H9 (cell line): Measurements from ENCODE around the gene ZNF593. TPM values are rescaled to one million over a fixed set of nuclear protein-coding genes. Genes with fewer than 3 reads are reported as not detected.
A peak's percentile ranks its signal among the peaks of the same experiment; 100 is the strongest.

Source experiments
- DNase-seq: peaks from one replicate; pipeline ENCODE4 v3.0.0-alpha.2; 2017
- H2AFZ ChIP-seq: one replicate; pipeline ENCODE4 v1.6.1; 2013; ENCODE audit warnings: mild to moderate bottlenecking, low read length, control low read depth, moderate library complexity
- H2AK5ac ChIP-seq: 2 replicates; pipeline ENCODE4 v1.6.1; 2013; ENCODE audit warnings: low read length, control low read depth, mixed read lengths; ENCODE audit not compliant: insufficient read length
- H2BK120ac ChIP-seq: one replicate; pipeline ENCODE4 v1.6.1; 2013; ENCODE audit warnings: low read depth, mild to moderate bottlenecking, low read length, control low read depth, inconsistent platforms; ENCODE audit not compliant: poor library complexity, severe bottlenecking
- H2BK12ac ChIP-seq: 2 replicates; pipeline ENCODE4 v1.6.1; 2013; ENCODE audit warnings: low read length, control low read depth, mixed read lengths, low read depth; ENCODE audit not compliant: insufficient read length
- H2BK15ac ChIP-seq: 2 replicates; pipeline ENCODE4 v1.6.1; 2013; ENCODE audit warnings: low read depth, low read length, control low read depth
- H2BK20ac ChIP-seq: one replicate; pipeline ENCODE4 v1.6.1; 2013; ENCODE audit warnings: low read depth, mild to moderate bottlenecking, low read length, control low read depth, inconsistent platforms; ENCODE audit not compliant: poor library complexity, severe bottlenecking
- H2BK5ac ChIP-seq: 2 replicates; pipeline ENCODE4 v1.6.1; 2013; ENCODE audit warnings: low read length, control low read depth, mixed read lengths; ENCODE audit not compliant: insufficient read length
- H3K14ac ChIP-seq: 2 replicates; pipeline ENCODE4 v1.6.1; 2013; ENCODE audit warnings: low read length, control low read depth; ENCODE audit not compliant: insufficient read depth
- H3K18ac ChIP-seq: 2 replicates; pipeline ENCODE4 v1.6.1; 2013; ENCODE audit warnings: low read depth, mild to moderate bottlenecking, mixed read lengths, low read length, control low read depth; ENCODE audit not compliant: insufficient read length
- H3K23ac ChIP-seq: 2 replicates; pipeline ENCODE4 v1.6.1; 2013; ENCODE audit warnings: low read length, control low read depth, mixed read lengths, low read depth; ENCODE audit not compliant: insufficient read length
- H3K23me2 ChIP-seq: 2 replicates; pipeline ENCODE4 v1.6.1; 2013; ENCODE audit warnings: low read depth, mild to moderate bottlenecking, mixed read lengths, low read length, control low read depth; ENCODE audit not compliant: insufficient read length, poor library complexity, severe bottlenecking
- H3K27ac ChIP-seq: 2 replicates; pipeline ENCODE4 v1.5.1; 2013; ENCODE audit warnings: low read length, control low read depth, mixed read lengths, low read depth; ENCODE audit not compliant: insufficient read length
- H3K27me3 ChIP-seq: 2 replicates; pipeline ENCODE4 v1.6.1; 2013; ENCODE audit warnings: low read length, control low read depth, inconsistent platforms; ENCODE audit not compliant: insufficient read depth
- H3K4ac ChIP-seq: 2 replicates; pipeline ENCODE4 v1.6.1; 2013; ENCODE audit warnings: low read depth, mild to moderate bottlenecking, control low read depth, inconsistent platforms, low read length, moderate library complexity
- H3K4me1 ChIP-seq: 2 replicates; pipeline ENCODE4 v1.6.1; 2013; ENCODE audit warnings: low read length, control low read depth, inconsistent platforms; ENCODE audit not compliant: insufficient read depth
- H3K4me2 ChIP-seq: 2 replicates; pipeline ENCODE4 v1.6.1; 2013; ENCODE audit warnings: low read length, control low read depth, mixed read lengths; ENCODE audit not compliant: insufficient read length, insufficient read depth
- H3K56ac ChIP-seq: 2 replicates; pipeline ENCODE4 v1.6.1; 2013; ENCODE audit warnings: low read depth, mild to moderate bottlenecking, mixed read lengths, low read length, control low read depth; ENCODE audit not compliant: insufficient read length
- H3K79me1 ChIP-seq: 2 replicates; pipeline ENCODE4 v1.6.1; 2013; ENCODE audit warnings: low read depth, mild to moderate bottlenecking, moderate library complexity, low read length, control low read depth, inconsistent platforms; ENCODE audit not compliant: insufficient read depth, poor library complexity, severe bottlenecking
- H3K79me2 ChIP-seq: 2 replicates; pipeline ENCODE4 v1.6.1; 2013; ENCODE audit warnings: low read length, control low read depth, inconsistent platforms; ENCODE audit not compliant: insufficient read depth
- H3K9ac ChIP-seq: 2 replicates; pipeline ENCODE4 v1.6.1; 2013; ENCODE audit warnings: low read length, control low read depth, mixed read lengths; ENCODE audit not compliant: insufficient read length; ENCODE audit errors: extremely low read depth
- H3K9me3 ChIP-seq: one replicate; pipeline ENCODE4 v1.6.1; 2013; ENCODE audit warnings: low read depth, low read length, inconsistent platforms; ENCODE audit not compliant: control insufficient read depth
- H3T11ph ChIP-seq: one replicate; pipeline ENCODE4 v1.6.1; 2013; ENCODE audit warnings: mild to moderate bottlenecking, low read length, control low read depth, inconsistent platforms
- H4K20me1 ChIP-seq: one replicate; pipeline ENCODE4 v1.6.1; 2013; ENCODE audit not compliant: control insufficient read depth, insufficient read length, insufficient read depth
- H4K5ac ChIP-seq: 2 replicates; pipeline ENCODE4 v1.6.1; 2013; ENCODE audit warnings: low read depth, mild to moderate bottlenecking, mixed read lengths, low read length, control low read depth; ENCODE audit not compliant: insufficient read length
- H4K8ac ChIP-seq: replicated peaks from 2 replicates; pipeline ENCODE4 v1.6.1; 2013; ENCODE audit warnings: low read length, control low read depth, mixed read lengths, low read depth; ENCODE audit not compliant: insufficient read length
- H4K91ac ChIP-seq: 2 replicates; pipeline ENCODE4 v1.6.1; 2013; ENCODE audit warnings: low read depth, mild to moderate bottlenecking, moderate library complexity, mixed read lengths, low read length, control low read depth; ENCODE audit not compliant: insufficient read length
- H3K27ac Mint-ChIP-seq, 3 experiments: 2 replicates in 2 of 3; 3 replicates in 1 of 3; pipeline ENCODE4 v1.8.0; 2020 to 2021; ENCODE audit warnings: mixed read lengths in 3 of 3, mild to moderate bottlenecking in 1 of 3, moderate library complexity in 1 of 3
- H3K27me3 Mint-ChIP-seq: 2 replicates; pipeline ENCODE4 v1.8.0; 2021; ENCODE audit warnings: low read depth, mild to moderate bottlenecking, moderate library complexity, mixed read lengths
- H3K36me3 Mint-ChIP-seq, 3 experiments: 2 replicates in 2 of 3; 3 replicates in 1 of 3; pipeline ENCODE4 v1.8.0; 2020 to 2021; ENCODE audit warnings: low read depth in 3 of 3, mixed read lengths in 3 of 3; ENCODE audit not compliant: insufficient read depth in 1 of 3
- H3K4me1 Mint-ChIP-seq, 2 experiments: 2 replicates each; pipeline ENCODE4 v1.8.0; 2020; ENCODE audit warnings: mixed read lengths in 2 of 2
- H3K4me3 Mint-ChIP-seq, 2 experiments: 2 replicates in 1 of 2; 3 replicates in 1 of 2; pipeline ENCODE4 v1.8.0; 2020 to 2021; ENCODE audit warnings: mild to moderate bottlenecking in 2 of 2, mixed read lengths in 2 of 2, moderate library complexity in 1 of 2
- H3K9me3 Mint-ChIP-seq, 2 experiments: 2 replicates in 1 of 2; 3 replicates in 1 of 2; pipeline ENCODE4 v1.8.0; 2020; ENCODE audit warnings: mild to moderate bottlenecking in 2 of 2, mixed read lengths in 2 of 2, moderate library complexity in 1 of 2
- WGBS: extraction: QIAGEN DNeasy Blood & Tissue Kit; methylation state at CpG from one replicate; pipeline ENCODE4 v1.1.7; 2013; ENCODE audit warnings: missing lambda C conversion rate, low lambda C conversion rate, mixed read lengths; ENCODE audit not compliant: insufficient read length; ENCODE audit errors: extremely low coverage; 5-methylcytosine and 5-hydroxymethylcytosine counted together
- total RNA-seq: library from RNA; stranded (reverse); gene quantifications from 2 replicates; pipeline ENCODE4 v1.2.1, GENCODE V29; 2021
- TF ChIP-seq, protein P1 (sequence below): fragments of 200-600 bp; sonication (generic); conservative IDR thresholded peaks from 3 replicates; pipeline ENCODE4 v1.8.0; 2021; ENCODE audit warnings: antibody characterized with exemption, mild to moderate bottlenecking

ZNF593 gene
- total RNA-seq, 1 experiment from 2014 or later, result 48.2 TPM

- Histone ChIP-seq H2BK120ac (no peak within 1 kb of the TSS), H2AFZ (no peak within 1 kb of the TSS), H3K18ac (no peak within 1 kb of the TSS), H2BK15ac (no peak within 1 kb of the TSS), H3K9ac (peak within 1 kb of the TSS; percentile 16), H2BK5ac (no peak within 1 kb of the TSS), H3K9me3 (no peaks in the 10 kb centered on the region), H3T11ph (no peak within 1 kb of the TSS), H4K20me1 (no peaks in the 10 kb centered on the region), H4K5ac (no peak within 1 kb of the TSS), H2AK5ac (no peak within 1 kb of the TSS), H3K56ac (no peak within 1 kb of the TSS), H2BK12ac (no peak within 1 kb of the TSS), H3K4me1 (peaks cover 11% of the 10 kb centered on the region; the same call in 1 of the 2 replicates), H3K79me2 (no peaks in the 10 kb centered on the region), H3K23ac (no peak within 1 kb of the TSS), H3K4me2 (peak within 1 kb of the TSS; percentile 8), H3K79me1 (no peaks in the 10 kb centered on the region), H4K8ac (no peak within 1 kb of the TSS), H3K23me2 (peaks cover 25% of the 10 kb centered on the region), H2BK20ac (no peak within 1 kb of the TSS), H3K4ac (no peak within 1 kb of the TSS), H3K14ac (no peak within 1 kb of the TSS), H3K27me3 (peaks cover 50% of the 10 kb centered on the region; the same call in 1 of the 2 replicates), H4K91ac (no peak within 1 kb of the TSS), H3K27ac (no peak within 1 kb of the TSS)
- Mint-ChIP-seq H3K4me1 (peaks cover 46 to 60% of the 10 kb centered on the region in 2 experiments), H3K27ac (no peak within 1 kb of the TSS), H3K27me3 (peaks cover 95% of the 10 kb centered on the region), H3K9me3 (peaks cover 0 to 4% of the 10 kb centered on the region in 2 experiments; a peak in 1 of 5 replicates), H3K4me3 (peak within 1 kb of the TSS; percentile 10 to 65; a peak in 4 of 5 replicates), H3K36me3 (no peaks in the 10 kb centered on the region)
- TF ChIP-seq, protein P1, sequence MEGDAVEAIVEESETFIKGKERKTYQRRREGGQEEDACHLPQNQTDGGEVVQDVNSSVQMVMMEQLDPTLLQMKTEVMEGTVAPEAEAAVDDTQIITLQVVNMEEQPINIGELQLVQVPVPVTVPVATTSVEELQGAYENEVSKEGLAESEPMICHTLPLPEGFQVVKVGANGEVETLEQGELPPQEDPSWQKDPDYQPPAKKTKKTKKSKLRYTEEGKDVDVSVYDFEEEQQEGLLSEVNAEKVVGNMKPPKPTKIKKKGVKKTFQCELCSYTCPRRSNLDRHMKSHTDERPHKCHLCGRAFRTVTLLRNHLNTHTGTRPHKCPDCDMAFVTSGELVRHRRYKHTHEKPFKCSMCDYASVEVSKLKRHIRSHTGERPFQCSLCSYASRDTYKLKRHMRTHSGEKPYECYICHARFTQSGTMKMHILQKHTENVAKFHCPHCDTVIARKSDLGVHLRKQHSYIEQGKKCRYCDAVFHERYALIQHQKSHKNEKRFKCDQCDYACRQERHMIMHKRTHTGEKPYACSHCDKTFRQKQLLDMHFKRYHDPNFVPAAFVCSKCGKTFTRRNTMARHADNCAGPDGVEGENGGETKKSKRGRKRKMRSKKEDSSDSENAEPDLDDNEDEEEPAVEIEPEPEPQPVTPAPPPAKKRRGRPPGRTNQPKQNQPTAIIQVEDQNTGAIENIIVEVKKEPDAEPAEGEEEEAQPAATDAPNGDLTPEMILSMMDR, result no peak
- WGBS, result no CpG with 5 or more reads among the region's 6 CpGs
- no peak for DNase-seq
Measured at GRCh38 chr1:26158908-26159742, 10.6 kb upstream of the ZNF593 start, which contains the start of gene FAM110D. TSS of gene FAM110D (plus strand) at chr1:26159079. CDS start at chr1:26161292, 2,213 bp downstream.
